ENCODE data around the gene TNNT1.

DNA sequence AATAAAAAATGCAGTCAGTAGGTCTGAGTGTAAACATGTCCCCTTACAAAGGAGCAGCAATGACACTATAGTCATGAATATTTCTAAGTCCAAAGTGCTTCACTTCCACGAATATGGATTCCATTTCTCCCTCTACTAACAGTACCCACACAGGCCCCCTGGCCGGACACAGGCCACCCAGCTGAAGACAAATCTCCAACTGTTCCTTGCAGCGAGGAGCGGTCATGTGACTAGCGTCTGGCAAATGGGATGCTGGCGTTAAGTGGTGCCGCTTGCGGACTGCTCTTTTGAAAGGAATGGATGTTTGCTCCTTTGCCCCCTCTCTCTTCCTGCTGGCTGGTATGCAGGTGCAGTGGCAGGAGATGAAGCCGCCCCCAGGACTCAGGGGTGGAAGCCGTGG, 47.7 kb downstream of the TNNT1 start:
- TF ChIP-seq, protein P1, sequence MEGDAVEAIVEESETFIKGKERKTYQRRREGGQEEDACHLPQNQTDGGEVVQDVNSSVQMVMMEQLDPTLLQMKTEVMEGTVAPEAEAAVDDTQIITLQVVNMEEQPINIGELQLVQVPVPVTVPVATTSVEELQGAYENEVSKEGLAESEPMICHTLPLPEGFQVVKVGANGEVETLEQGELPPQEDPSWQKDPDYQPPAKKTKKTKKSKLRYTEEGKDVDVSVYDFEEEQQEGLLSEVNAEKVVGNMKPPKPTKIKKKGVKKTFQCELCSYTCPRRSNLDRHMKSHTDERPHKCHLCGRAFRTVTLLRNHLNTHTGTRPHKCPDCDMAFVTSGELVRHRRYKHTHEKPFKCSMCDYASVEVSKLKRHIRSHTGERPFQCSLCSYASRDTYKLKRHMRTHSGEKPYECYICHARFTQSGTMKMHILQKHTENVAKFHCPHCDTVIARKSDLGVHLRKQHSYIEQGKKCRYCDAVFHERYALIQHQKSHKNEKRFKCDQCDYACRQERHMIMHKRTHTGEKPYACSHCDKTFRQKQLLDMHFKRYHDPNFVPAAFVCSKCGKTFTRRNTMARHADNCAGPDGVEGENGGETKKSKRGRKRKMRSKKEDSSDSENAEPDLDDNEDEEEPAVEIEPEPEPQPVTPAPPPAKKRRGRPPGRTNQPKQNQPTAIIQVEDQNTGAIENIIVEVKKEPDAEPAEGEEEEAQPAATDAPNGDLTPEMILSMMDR (IDR thresholded peaks at IDR 0.05), result no peak
- TF ChIP-seq RCOR1 (IDR thresholded peaks at IDR 0.05; ENCODE audit: low read length), result no peak
- TF ChIP-seq EP300 (IDR thresholded peaks at IDR 0.05; ENCODE audit: borderline replicate concordance in 1 of 2, low read depth in 1 of 2, low read length in 1 of 2), result no peak
- TF ChIP-seq RFX5 (IDR thresholded peaks at IDR 0.05; ENCODE audit: low read length), result no peak
- TF ChIP-seq, protein P2, sequence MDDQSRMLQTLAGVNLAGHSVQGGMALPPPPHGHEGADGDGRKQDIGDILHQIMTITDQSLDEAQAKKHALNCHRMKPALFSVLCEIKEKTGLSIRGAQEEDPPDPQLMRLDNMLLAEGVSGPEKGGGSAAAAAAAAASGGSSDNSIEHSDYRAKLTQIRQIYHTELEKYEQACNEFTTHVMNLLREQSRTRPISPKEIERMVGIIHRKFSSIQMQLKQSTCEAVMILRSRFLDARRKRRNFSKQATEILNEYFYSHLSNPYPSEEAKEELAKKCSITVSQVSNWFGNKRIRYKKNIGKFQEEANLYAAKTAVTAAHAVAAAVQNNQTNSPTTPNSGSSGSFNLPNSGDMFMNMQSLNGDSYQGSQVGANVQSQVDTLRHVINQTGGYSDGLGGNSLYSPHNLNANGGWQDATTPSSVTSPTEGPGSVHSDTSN (IDR thresholded peaks at IDR 0.05), result no peak
